ENCODE measurements around the gene AMBN. TPM values are rescaled to one million over a fixed set of nuclear protein-coding genes. Genes with fewer than 3 reads are reported as not detected.

AMBN gene
- total and polyA plus RNA-seq, 9 of the 15 experiments (the other 6 are each of a cell fraction or from before 2014, with no cell fraction given) = 0.03 to 0.09 (median 0.07) TPM; not detected in 6

DNA sequence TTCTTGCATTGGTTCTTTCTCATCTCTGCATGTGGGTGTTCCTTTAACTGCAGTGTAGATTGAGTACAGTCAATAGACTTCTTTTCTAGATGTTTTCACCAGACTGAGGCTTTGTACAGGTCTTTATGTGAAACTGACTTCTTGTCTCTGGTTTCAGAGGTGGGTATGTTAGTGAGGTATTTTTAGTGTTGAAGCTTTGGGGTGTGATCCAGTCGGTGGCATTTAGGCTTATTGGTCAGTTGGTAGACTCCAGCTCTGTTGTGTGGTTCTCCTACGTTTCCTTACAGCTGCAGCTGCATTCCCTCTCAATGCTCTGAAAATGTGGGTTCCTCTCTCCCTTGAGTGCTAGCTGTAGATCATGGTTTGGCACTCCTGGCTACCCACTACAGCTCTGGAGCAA lies 21.3 kb upstream of the AMBN start:
- ATAC-seq = no peak
- in situ Hi-C loops (cut with MboI) (no loop called here), intact Hi-C loops (cut with micrococcal nuclease) (no loop called here)
- Histone ChIP-seq H3K79me2 (ENCODE audit: control insufficient read depth, insufficient read depth, low read length) (no peaks in the 10 kb centered on the region), H3K4me1 (replicated peaks in 1 of 2; ENCODE audit: control insufficient read depth in 2 of 2, insufficient read depth in 2 of 2, low read length in 2 of 2) (no peaks in the 10 kb centered on the region), H3K36me3 (ENCODE audit: control insufficient read depth, insufficient read depth, low read length) (no peaks in the 10 kb centered on the region), H3K9me1 (ENCODE audit: control insufficient read depth, insufficient read depth, low read length) (no peaks in the 10 kb centered on the region), H2AFZ (ENCODE audit: low read depth, low read length) (no peak overlapping the region), H3K9ac (ENCODE audit: insufficient read depth in 1 of 2, low read depth in 2 of 2, low read length in 2 of 2) (no peak overlapping the region), H3K4me2 (ENCODE audit: insufficient read depth, low read length) (no peak overlapping the region), H3K27ac (ENCODE audit: extremely low read depth, low read depth, low read length) (no peak overlapping the region), H4K20me1 (replicated peaks; ENCODE audit: control insufficient read depth, insufficient read depth, low read length) (no peaks in the 10 kb centered on the region), H3K4me3 (no peak overlapping the region), H3K9me3 (replicated peaks; ENCODE audit: control insufficient read depth, insufficient read depth, low read depth, low read length) (no peaks in the 10 kb centered on the region), H3K27me3 (ENCODE audit: control insufficient read depth in 2 of 2, insufficient read depth in 2 of 2, low read length in 2 of 2) (no peaks in the 10 kb centered on the region)
- ChIA-PET CTCF (ENCODE audit: low intra/inter-chr PET ratio) (no interaction called here), POLR2A (no interaction called here)
- no TSS peak for BruUV-seq (replicated peaks)
- TF ChIP-seq, protein P1, sequence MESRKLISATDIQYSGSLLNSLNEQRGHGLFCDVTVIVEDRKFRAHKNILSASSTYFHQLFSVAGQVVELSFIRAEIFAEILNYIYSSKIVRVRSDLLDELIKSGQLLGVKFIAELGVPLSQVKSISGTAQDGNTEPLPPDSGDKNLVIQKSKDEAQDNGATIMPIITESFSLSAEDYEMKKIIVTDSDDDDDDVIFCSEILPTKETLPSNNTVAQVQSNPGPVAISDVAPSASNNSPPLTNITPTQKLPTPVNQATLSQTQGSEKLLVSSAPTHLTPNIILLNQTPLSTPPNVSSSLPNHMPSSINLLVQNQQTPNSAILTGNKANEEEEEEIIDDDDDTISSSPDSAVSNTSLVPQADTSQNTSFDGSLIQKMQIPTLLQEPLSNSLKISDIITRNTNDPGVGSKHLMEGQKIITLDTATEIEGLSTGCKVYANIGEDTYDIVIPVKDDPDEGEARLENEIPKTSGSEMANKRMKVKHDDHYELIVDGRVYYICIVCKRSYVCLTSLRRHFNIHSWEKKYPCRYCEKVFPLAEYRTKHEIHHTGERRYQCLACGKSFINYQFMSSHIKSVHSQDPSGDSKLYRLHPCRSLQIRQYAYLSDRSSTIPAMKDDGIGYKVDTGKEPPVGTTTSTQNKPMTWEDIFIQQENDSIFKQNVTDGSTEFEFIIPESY (CRISPR knock-in tag; IDR thresholded peaks at IDR 0.05) = no peak
- TF ChIP-seq RAD51 (IDR thresholded peaks at IDR 0.05; ENCODE audit: borderline replicate concordance, low read depth) = no peak
- no peak for TF ChIP-seq RHOXF2B (CRISPR knock-in tag; conservative IDR thresholded peaks at IDR 0.05)
- no peak for TF ChIP-seq U2AF1 (optimal IDR thresholded peaks at IDR 0.05; ENCODE audit: low read depth, low read length)
- TF ChIP-seq, protein P2, sequence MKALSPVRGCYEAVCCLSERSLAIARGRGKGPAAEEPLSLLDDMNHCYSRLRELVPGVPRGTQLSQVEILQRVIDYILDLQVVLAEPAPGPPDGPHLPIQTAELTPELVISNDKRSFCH (CRISPR knock-in tag; IDR thresholded peaks at IDR 0.05) = no peak
- TF ChIP-seq, protein P2 (tag; IDR thresholded peaks at IDR 0.05) = no peak
- no peak for TF ChIP-seq TRIM28 (IDR thresholded peaks at IDR 0.05)
- TF ChIP-seq, protein P3, sequence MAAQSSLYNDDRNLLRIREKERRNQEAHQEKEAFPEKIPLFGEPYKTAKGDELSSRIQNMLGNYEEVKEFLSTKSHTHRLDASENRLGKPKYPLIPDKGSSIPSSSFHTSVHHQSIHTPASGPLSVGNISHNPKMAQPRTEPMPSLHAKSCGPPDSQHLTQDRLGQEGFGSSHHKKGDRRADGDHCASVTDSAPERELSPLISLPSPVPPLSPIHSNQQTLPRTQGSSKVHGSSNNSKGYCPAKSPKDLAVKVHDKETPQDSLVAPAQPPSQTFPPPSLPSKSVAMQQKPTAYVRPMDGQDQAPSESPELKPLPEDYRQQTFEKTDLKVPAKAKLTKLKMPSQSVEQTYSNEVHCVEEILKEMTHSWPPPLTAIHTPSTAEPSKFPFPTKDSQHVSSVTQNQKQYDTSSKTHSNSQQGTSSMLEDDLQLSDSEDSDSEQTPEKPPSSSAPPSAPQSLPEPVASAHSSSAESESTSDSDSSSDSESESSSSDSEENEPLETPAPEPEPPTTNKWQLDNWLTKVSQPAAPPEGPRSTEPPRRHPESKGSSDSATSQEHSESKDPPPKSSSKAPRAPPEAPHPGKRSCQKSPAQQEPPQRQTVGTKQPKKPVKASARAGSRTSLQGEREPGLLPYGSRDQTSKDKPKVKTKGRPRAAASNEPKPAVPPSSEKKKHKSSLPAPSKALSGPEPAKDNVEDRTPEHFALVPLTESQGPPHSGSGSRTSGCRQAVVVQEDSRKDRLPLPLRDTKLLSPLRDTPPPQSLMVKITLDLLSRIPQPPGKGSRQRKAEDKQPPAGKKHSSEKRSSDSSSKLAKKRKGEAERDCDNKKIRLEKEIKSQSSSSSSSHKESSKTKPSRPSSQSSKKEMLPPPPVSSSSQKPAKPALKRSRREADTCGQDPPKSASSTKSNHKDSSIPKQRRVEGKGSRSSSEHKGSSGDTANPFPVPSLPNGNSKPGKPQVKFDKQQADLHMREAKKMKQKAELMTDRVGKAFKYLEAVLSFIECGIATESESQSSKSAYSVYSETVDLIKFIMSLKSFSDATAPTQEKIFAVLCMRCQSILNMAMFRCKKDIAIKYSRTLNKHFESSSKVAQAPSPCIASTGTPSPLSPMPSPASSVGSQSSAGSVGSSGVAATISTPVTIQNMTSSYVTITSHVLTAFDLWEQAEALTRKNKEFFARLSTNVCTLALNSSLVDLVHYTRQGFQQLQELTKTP (IDR thresholded peaks at IDR 0.05; ENCODE audit: low read depth in 1 of 2, partially characterized antibody in 2 of 2) = no peak
- no peak for TF ChIP-seq ZNF507 (tag; conservative IDR thresholded peaks at IDR 0.05)
- TF ChIP-seq, protein P4, sequence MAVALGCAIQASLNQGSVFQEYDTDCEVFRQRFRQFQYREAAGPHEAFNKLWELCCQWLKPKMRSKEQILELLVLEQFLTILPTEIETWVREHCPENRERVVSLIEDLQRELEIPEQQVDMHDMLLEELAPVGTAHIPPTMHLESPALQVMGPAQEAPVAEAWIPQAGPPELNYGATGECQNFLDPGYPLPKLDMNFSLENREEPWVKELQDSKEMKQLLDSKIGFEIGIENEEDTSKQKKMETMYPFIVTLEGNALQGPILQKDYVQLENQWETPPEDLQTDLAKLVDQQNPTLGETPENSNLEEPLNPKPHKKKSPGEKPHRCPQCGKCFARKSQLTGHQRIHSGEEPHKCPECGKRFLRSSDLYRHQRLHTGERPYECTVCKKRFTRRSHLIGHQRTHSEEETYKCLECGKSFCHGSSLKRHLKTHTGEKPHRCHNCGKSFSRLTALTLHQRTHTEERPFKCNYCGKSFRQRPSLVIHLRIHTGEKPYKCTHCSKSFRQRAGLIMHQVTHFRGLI (CRISPR knock-in tag; IDR thresholded peaks at IDR 0.05) = no peak
- FAIRE-seq = no peak
- 0% methylated on average over 2 of the region's 2 CpGs for WGBS (ENCODE audit: insufficient coverage, low coverage, missing lambda C conversion rate)
- DNase-seq (ENCODE audit: extremely low read depth in 1 of 4, low spot score in 3 of 4) = no peak

Measured in K562 (cell line).